ENCODE results near the gene TEDC2. TPM values are rescaled to one million over a fixed set of nuclear protein-coding genes. Genes with fewer than 3 reads are reported as not detected.
A peak's percentile ranks its signal among the peaks of the same experiment; 100 is the strongest.

TEDC2 gene
- total RNA-seq, 3 donors from 2014 or later, result 0.98 to 1.0 TPM; not detected in 1

DNA sequence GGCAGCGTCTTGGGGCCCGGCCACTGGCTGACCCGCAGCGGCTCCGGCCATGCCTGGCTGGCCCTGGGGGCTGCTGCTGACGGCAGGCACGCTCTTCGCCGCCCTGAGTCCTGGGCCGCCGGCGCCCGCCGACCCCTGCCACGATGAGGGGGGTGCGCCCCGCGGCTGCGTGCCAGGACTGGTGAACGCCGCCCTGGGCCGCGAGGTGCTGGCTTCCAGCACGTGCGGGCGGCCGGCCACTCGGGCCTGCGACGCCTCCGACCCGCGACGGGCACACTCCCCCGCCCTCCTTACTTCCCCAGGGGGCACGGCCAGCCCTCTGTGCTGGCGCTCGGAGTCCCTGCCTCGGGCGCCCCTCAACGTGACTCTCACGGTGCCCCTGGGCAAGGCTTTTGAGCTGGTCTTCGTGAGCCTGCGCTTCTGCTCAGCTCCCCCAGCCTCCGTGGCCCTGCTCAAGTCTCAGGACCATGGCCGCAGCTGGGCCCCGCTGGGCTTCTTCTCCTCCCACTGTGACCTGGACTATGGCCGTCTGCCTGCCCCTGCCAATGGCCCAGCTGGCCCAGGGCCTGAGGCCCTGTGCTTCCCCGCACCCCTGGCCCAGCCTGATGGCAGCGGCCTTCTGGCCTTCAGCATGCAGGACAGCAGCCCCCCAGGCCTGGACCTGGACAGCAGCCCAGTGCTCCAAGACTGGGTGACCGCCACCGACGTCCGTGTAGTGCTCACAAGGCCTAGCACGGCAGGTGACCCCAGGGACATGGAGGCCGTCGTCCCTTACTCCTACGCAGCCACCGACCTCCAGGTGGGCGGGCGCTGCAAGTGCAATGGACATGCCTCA is 12.0 kb downstream of the TEDC2 start:
- Histone ChIP-seq H3K27me3 (no peaks in the 10 kb centered on the region), H3K36me3 (no peaks in the 10 kb centered on the region), H3K4me3 (peak overlapping the region; percentile 7 to 64 (median 41)), H3K27ac (peak overlapping the region in 1 of 2 donors; percentile 49), H3K4me1 (peaks cover 18 to 30% of the 10 kb centered on the region in 2 donors), H3K9me3 (no peaks in the 10 kb centered on the region)
- no peak for TF ChIP-seq CTCF (IDR thresholded peaks at IDR 0.05)
- no peak for TF ChIP-seq POLR2AphosphoS5 (IDR thresholded peaks at IDR 0.05)
- no peak for TF ChIP-seq POLR2A (IDR thresholded peaks at IDR 0.05)
- intact Hi-C loops (cut with DNase I; ENCODE audit: low total_unique reads), result no loop called here
- no peak for DNase-seq (ENCODE audit: low spot score in 2 of 2)

DNA sequence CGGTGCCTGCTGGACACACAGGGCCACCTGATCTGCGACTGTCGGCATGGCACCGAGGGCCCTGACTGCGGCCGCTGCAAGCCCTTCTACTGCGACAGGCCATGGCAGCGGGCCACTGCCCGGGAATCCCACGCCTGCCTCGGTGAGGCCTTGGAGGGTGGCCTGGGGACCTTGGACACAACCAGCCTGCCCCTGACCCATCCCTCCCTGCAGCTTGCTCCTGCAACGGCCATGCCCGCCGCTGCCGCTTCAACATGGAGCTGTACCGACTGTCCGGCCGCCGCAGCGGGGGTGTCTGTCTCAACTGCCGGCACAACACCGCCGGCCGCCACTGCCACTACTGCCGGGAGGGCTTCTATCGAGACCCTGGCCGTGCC is 12.6 kb downstream of the TEDC2 start:
- H3K36me3 ChIP-seq, result no peaks in the 10 kb centered on the region
- no peaks in the 10 kb centered on the region for H3K9me3 ChIP-seq
- H3K27me3 ChIP-seq, result no peaks in the 10 kb centered on the region
- peaks cover 18 to 30% of the 10 kb centered on the region in 2 donors for H3K4me1 ChIP-seq
- intact Hi-C loops (cut with DNase I; ENCODE audit: low total_unique reads), result no loop called here
- H3K27ac ChIP-seq, result no peak overlapping the region
- no peak for DNase-seq (ENCODE audit: low spot score in 2 of 2)
- H3K4me3 ChIP-seq, result no peak overlapping the region
- TF ChIP-seq POLR2A (IDR thresholded peaks at IDR 0.05) (no peak), CTCF (IDR thresholded peaks at IDR 0.05) (no peak), POLR2AphosphoS5 (IDR thresholded peaks at IDR 0.05) (no peak)

DNA sequence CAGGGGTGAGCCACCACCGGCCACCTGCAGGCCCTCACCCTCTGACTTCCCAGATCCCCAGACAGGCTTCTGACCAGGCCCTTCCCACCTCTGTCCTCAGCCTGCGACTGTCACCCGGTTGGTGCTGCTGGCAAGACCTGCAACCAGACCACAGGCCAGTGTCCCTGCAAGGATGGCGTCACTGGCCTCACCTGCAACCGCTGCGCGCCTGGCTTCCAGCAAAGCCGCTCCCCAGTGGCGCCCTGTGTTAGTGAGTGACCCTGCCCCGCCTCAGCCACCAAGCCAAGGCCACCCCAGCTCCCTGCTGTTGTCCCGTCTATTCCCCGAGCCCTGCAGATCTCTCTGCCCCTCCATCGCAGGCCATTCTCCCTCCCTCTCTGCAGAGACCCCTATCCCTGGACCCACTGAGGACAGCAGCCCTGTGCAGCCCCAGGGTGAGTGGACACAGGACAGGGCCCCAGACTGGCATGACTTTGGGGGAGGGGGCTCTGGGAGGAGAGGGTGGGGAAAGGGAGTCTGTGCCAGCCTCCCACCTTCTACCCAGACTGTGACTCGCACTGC is 13.1 kb downstream of the TEDC2 start:
- Histone ChIP-seq H3K27me3 (no peaks in the 10 kb centered on the region), H3K4me3 (no peak overlapping the region), H3K9me3 (no peaks in the 10 kb centered on the region), H3K36me3 (no peaks in the 10 kb centered on the region), H3K27ac (no peak overlapping the region), H3K4me1 (peaks cover 18 to 30% of the 10 kb centered on the region in 2 donors)
- no peak for TF ChIP-seq POLR2A (IDR thresholded peaks at IDR 0.05)
- TF ChIP-seq CTCF (IDR thresholded peaks at IDR 0.05), result no peak
- TF ChIP-seq POLR2AphosphoS5 (IDR thresholded peaks at IDR 0.05), result no peak
- intact Hi-C loops (cut with DNase I; ENCODE audit: low total_unique reads), result no loop called here
- no peak for DNase-seq (ENCODE audit: low spot score in 2 of 2)

GRCh38 chr16:2473446-2473926 is 13.6 kb downstream of the TEDC2 start:
- TF ChIP-seq POLR2A (IDR thresholded peaks at IDR 0.05) (no peak), CTCF (IDR thresholded peaks at IDR 0.05) (no peak), POLR2AphosphoS5 (IDR thresholded peaks at IDR 0.05) (no peak)
- no peak for DNase-seq (ENCODE audit: low spot score in 2 of 2)
- Histone ChIP-seq H3K27ac (no peak overlapping the region), H3K9me3 (no peaks in the 10 kb centered on the region), H3K36me3 (no peaks in the 10 kb centered on the region), H3K27me3 (no peaks in the 10 kb centered on the region), H3K4me1 (peaks cover 18 to 28% of the 10 kb centered on the region in 2 donors), H3K4me3 (peak overlapping the region; percentile 68 to 81 (median 80))
- intact Hi-C loops (cut with DNase I; ENCODE audit: low total_unique reads), result no loop called here
